Measurements from ENCODE around the gene TXNDC11.

The TXNDC11 gene

GRCh38 chr16:11677959-11678881 is 64.4 kb downstream of the TXNDC11 start:
- peak; percentile 90 for FAIRE-seq
- DNase-seq (ENCODE audit: extremely low spot score, insufficient read length, low read depth): no peak

GRCh38 chr16:11677451-11677951 is 65.2 kb downstream of the TXNDC11 start:
- FAIRE-seq: no peak
- no peak for DNase-seq (ENCODE audit: extremely low spot score, insufficient read length, low read depth)

GRCh38 chr16:11676799-11677198 is 65.9 kb downstream of the TXNDC11 start:
- DNase-seq (ENCODE audit: extremely low spot score, insufficient read length, low read depth) (no peak), FAIRE-seq (no peak)

GRCh38 chr16:11675561-11676511 is 66.8 kb downstream of the TXNDC11 start:
- DNase-seq (ENCODE audit: extremely low spot score, insufficient read length, low read depth) (no peak), FAIRE-seq (no peak)

- DNase-seq (ENCODE audit: extremely low spot score, insufficient read length, low read depth) (no peak), FAIRE-seq (no peak)
Observed at GRCh38 chr16:11674818-11675560, 67.7 kb downstream of the TXNDC11 start.

- FAIRE-seq (no peak), DNase-seq (ENCODE audit: extremely low spot score, insufficient read length, low read depth) (no peak)
Observed at GRCh38 chr16:11674001-11674817, 68.4 kb downstream of the TXNDC11 start.

GRCh38 chr16:11673091-11674000 is 69.3 kb downstream of the TXNDC11 start:
- DNase-seq (ENCODE audit: extremely low spot score, insufficient read length, low read depth) (no peak), FAIRE-seq (no peak)

- no peak for DNase-seq (ENCODE audit: extremely low spot score, insufficient read length, low read depth)
- FAIRE-seq: peak; percentile 98
Observed at GRCh38 chr16:11672206-11673090, 70.2 kb downstream of the TXNDC11 start.

GRCh38 chr16:11671676-11672075 is 71.0 kb downstream of the TXNDC11 start:
- FAIRE-seq (no peak), DNase-seq (ENCODE audit: extremely low spot score, insufficient read length, low read depth) (no peak)

GRCh38 chr16:11671271-11671670 is 71.4 kb downstream of the TXNDC11 start:
- FAIRE-seq (no peak), DNase-seq (ENCODE audit: extremely low spot score, insufficient read length, low read depth) (no peak)

- FAIRE-seq: peak; percentile 94
- DNase-seq (ENCODE audit: extremely low spot score, insufficient read length, low read depth): no peak
Observed at GRCh38 chr16:11670171-11671131, 72.2 kb downstream of the TXNDC11 start.

GRCh38 chr16:11669380-11670146 is 73.1 kb downstream of the TXNDC11 start:
- peak; percentile 75 for FAIRE-seq

GRCh38 chr16:11668623-11669379 is 73.9 kb downstream of the TXNDC11 start:
- FAIRE-seq (no peak), DNase-seq (ENCODE audit: extremely low spot score, insufficient read length, low read depth) (no peak)

More at GRCh38 chr16:11669380-11670146, 73.1 kb downstream of the TXNDC11 start:
- no peak for DNase-seq (ENCODE audit: extremely low spot score, insufficient read length, low read depth)

GRCh38 chr16:11667824-11668622 is 74.6 kb downstream of the TXNDC11 start, which contains the start of gene SNN:
Gene SNN, plus strand, starts transcription at chr16:11668455. Its CDS starts 7,605 bp downstream, at chr16:11676060.
- DNase-seq (ENCODE audit: extremely low spot score, insufficient read length, low read depth) (peak; percentile 92), FAIRE-seq (peak; percentile 71)
